ENCODE measurements around the gene MYO5B. TPM values are rescaled to one million over a fixed set of nuclear protein-coding genes. Genes with fewer than 3 reads are reported as not detected.

MYO5B gene
- total and polyA plus RNA-seq, 9 of the 15 experiments (the other 6 are each of a cell fraction or from before 2014, with no cell fraction given): 0.07 to 0.42 (median 0.28) TPM

- H4K20me1 ChIP-seq (replicated peaks; ENCODE audit: control insufficient read depth, insufficient read depth, low read length): no peaks in the 10 kb centered on the region; the same call in 1 of the 2 replicates
- H3K4me1 ChIP-seq (replicated peaks in 1 of 2; ENCODE audit: control insufficient read depth in 2 of 2, insufficient read depth in 2 of 2, low read length in 2 of 2): no peaks in the 10 kb centered on the region
- TF ChIP-seq NFRKB (IDR thresholded peaks at IDR 0.05; ENCODE audit: low read depth) (no peak), TBL1XR1 (IDR thresholded peaks at IDR 0.05; ENCODE audit: low read length in 2 of 2) (no peak), ASH1L (IDR thresholded peaks at IDR 0.05; ENCODE audit: borderline replicate concordance, low read depth, partially characterized antibody) (no peak), TBP (optimal IDR thresholded peaks at IDR 0.05; ENCODE audit: low read depth, low read length) (no peak), ZKSCAN8 (CRISPR knock-in tag; IDR thresholded peaks at IDR 0.05) (no peak), MAFF (IDR thresholded peaks at IDR 0.05; ENCODE audit: low read length) (no peak), ZNF174 (CRISPR knock-in tag; IDR thresholded peaks at IDR 0.05) (no peak), ZNF232 (CRISPR knock-in tag; IDR thresholded peaks at IDR 0.05) (no peak)
- H3K27me3 ChIP-seq (ENCODE audit: control insufficient read depth in 2 of 2, insufficient read depth in 2 of 2, low read length in 2 of 2): peaks cover 0 to 9% of the 10 kb centered on the region in 2 experiments; a peak in 2 of 5 replicates
- ChIA-PET POLR2A (no interaction called here), CTCF (ENCODE audit: low intra/inter-chr PET ratio) (no interaction called here)
- H3K27ac ChIP-seq (ENCODE audit: extremely low read depth, low read depth, low read length): no peak overlapping the region
- H2AFZ ChIP-seq (ENCODE audit: low read depth, low read length): no peak overlapping the region
- H3K9me3 ChIP-seq (replicated peaks; ENCODE audit: control insufficient read depth, insufficient read depth, low read depth, low read length): no peaks in the 10 kb centered on the region
- H3K79me2 ChIP-seq (ENCODE audit: control insufficient read depth, insufficient read depth, low read length): no peaks in the 10 kb centered on the region
- BruUV-seq (replicated peaks): no TSS peak
- no peak overlapping the region for H3K9ac ChIP-seq (ENCODE audit: insufficient read depth in 1 of 2, low read depth in 2 of 2, low read length in 2 of 2)
- intact Hi-C loops (cut with micrococcal nuclease): no loop called here
- H3K4me2 ChIP-seq (ENCODE audit: insufficient read depth, low read length): no peak overlapping the region
- ATAC-seq: no peak
- no peak for DNase-seq (ENCODE audit: extremely low read depth in 1 of 4, low spot score in 3 of 4)
- no peaks in the 10 kb centered on the region for H3K36me3 ChIP-seq (ENCODE audit: control insufficient read depth, insufficient read depth, low read length)
- FAIRE-seq: no peak
- WGBS (ENCODE audit: insufficient coverage, low coverage, missing lambda C conversion rate): 0% methylated on average over 4 of the region's 5 CpGs
- H3K9me1 ChIP-seq (ENCODE audit: control insufficient read depth, insufficient read depth, low read length): no peaks in the 10 kb centered on the region
- no peak overlapping the region for H3K4me3 ChIP-seq
- in situ Hi-C loops (cut with MboI): no loop called here
Observed at GRCh38 chr18:49899657-49900330, 295.2 kb downstream of the MYO5B start.
